ENCODE measurements around the gene PCSK7.

The PCSK7 gene

GRCh38 chr11:117199053-117199915, 32.6 kb downstream of the PCSK7 start, which contains the start of gene TAGLN:
TAGLN (plus strand) TSS chr11:117199370; CDS start chr11:117203014, 3,644 bp downstream.
- Histone ChIP-seq H3K4me2 (ENCODE audit: low read length) (no peak within 1 kb of the TSS), H3K4me3 (ENCODE audit: low read depth, low read length) (peak within 1 kb of the TSS; percentile 27), H3K36me3 (ENCODE audit: control insufficient read depth, insufficient read depth, low read length) (no peaks in the 10 kb centered on the region), H3K9me3 (ENCODE audit: control insufficient read depth, low read length) (no peaks in the 10 kb centered on the region), H3K9ac (no peak within 1 kb of the TSS), H3K27me3 (ENCODE audit: control insufficient read depth, insufficient read depth, low read length) (no peaks in the 10 kb centered on the region), H3K4me1 (no peaks in the 10 kb centered on the region), H3K27ac (peak within 1 kb of the TSS; percentile 39), H3K79me2 (no peaks in the 10 kb centered on the region), H2AFZ (no peak within 1 kb of the TSS)
- TF ChIP-seq CTCF (IDR thresholded peaks at IDR 0.05) = no peak

GRCh38 chr11:117198613-117199012, 33.3 kb downstream of the PCSK7 start:
- Histone ChIP-seq H3K9ac (no peak overlapping the region), H3K27me3 (ENCODE audit: control insufficient read depth, insufficient read depth, low read length) (no peaks in the 10 kb centered on the region), H3K4me1 (no peaks in the 10 kb centered on the region), H3K79me2 (no peaks in the 10 kb centered on the region), H3K27ac (peak overlapping the region; percentile 29), H3K9me3 (ENCODE audit: control insufficient read depth, low read length) (no peaks in the 10 kb centered on the region), H2AFZ (no peak overlapping the region), H3K36me3 (ENCODE audit: control insufficient read depth, insufficient read depth, low read length) (no peaks in the 10 kb centered on the region), H3K4me3 (ENCODE audit: low read depth, low read length) (no peak overlapping the region), H3K4me2 (ENCODE audit: low read length) (no peak overlapping the region)
- no peak for TF ChIP-seq CTCF (IDR thresholded peaks at IDR 0.05)

GRCh38 chr11:117197516-117198456, 34.1 kb downstream of the PCSK7 start:
- no peak overlapping the region for H3K4me3 ChIP-seq (ENCODE audit: low read depth, low read length)
- H3K9ac ChIP-seq = no peak overlapping the region

GRCh38 chr11:117197006-117197405, 34.9 kb downstream of the PCSK7 start:
- no peak for TF ChIP-seq CTCF (IDR thresholded peaks at IDR 0.05)
- H3K27ac ChIP-seq = no peak overlapping the region
- H3K9ac ChIP-seq = no peak overlapping the region
- H3K27me3 ChIP-seq (ENCODE audit: control insufficient read depth, insufficient read depth, low read length) = no peaks in the 10 kb centered on the region
- H3K36me3 ChIP-seq (ENCODE audit: control insufficient read depth, insufficient read depth, low read length) = no peaks in the 10 kb centered on the region
- H3K4me3 ChIP-seq (ENCODE audit: low read depth, low read length) = no peak overlapping the region
- no peaks in the 10 kb centered on the region for H3K4me1 ChIP-seq
- H3K4me2 ChIP-seq (ENCODE audit: low read length) = no peak overlapping the region
- no peaks in the 10 kb centered on the region for H3K79me2 ChIP-seq
- no peak overlapping the region for H2AFZ ChIP-seq
- H3K9me3 ChIP-seq (ENCODE audit: control insufficient read depth, low read length) = no peaks in the 10 kb centered on the region

More at GRCh38 chr11:117197516-117198456, 34.1 kb downstream of the PCSK7 start:
- H3K27ac ChIP-seq = peak overlapping the region; percentile 11
- no peak overlapping the region for H3K4me2 ChIP-seq (ENCODE audit: low read length)
- no peaks in the 10 kb centered on the region for H3K36me3 ChIP-seq (ENCODE audit: control insufficient read depth, insufficient read depth, low read length)
- no peak overlapping the region for H2AFZ ChIP-seq
- no peaks in the 10 kb centered on the region for H3K9me3 ChIP-seq (ENCODE audit: control insufficient read depth, low read length)
- H3K79me2 ChIP-seq = no peaks in the 10 kb centered on the region
- H3K27me3 ChIP-seq (ENCODE audit: control insufficient read depth, insufficient read depth, low read length) = no peaks in the 10 kb centered on the region
- TF ChIP-seq CTCF (IDR thresholded peaks at IDR 0.05) = peak; percentile 28
- no peaks in the 10 kb centered on the region for H3K4me1 ChIP-seq

Measured in parathyroid adenoma (tissue), 2 donors.